ENCODE results near the gene AGAP1.

Gene AGAP1

DNA sequence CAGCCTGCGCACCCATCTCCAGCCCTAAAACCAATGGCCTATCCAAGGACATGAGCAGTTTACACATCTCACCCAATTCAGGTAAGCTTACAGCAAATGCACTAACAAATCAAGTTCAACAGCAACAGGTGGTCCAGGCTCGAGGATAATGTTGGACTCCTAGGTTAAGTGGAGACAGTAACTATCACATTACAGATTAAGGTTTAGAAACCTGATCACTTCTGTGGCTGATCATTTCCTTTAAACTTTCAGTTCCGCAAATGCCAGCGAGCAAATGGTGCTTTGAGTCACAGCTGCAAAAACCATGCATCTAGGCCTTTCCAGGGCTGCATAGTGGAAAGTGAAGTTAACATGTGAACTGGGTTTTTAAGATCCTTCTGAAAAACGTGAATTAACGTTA is 415.0 kb downstream of the AGAP1 start:
- no peak for DNase-seq

DNA sequence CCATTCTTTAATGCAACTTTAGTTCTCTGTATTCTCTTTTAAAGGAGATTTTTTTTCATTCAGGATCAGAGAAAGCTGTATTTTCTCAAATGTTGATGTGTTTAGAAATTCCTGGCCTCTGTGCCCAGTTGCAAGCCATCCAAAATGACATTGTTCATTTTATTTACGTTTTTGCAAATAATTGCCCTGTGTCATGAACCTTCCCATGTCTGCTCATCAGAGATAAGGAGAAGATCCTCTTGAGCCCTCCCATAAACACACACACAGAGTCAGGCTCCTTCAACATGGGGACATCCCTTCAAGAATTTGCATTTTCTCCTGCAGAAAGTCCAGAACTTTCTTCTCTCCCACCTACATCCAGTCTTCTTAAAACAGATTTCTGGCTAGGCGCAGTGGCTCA is 415.5 kb downstream of the AGAP1 start:
- DNase-seq = no peak

DNA sequence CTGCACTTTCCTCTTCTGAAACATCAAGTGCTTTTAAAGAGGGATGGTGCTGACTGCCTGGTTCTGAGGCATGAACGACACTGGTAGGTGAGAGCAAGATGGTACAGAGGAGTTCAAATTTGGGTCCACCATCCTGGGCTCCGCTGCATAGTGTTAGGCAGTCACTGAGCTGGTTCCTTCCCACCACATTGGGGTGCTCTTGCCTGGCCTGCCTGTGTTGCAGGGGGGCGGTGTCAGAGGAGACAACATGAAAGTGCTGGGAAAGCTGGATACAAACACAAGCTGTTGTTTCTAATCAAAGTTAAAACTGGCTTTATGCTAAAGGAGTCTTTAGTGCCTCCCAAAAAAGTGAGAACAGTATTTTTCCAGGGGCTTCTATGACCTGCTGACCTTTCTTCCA is 416.2 kb downstream of the AGAP1 start:
- no peak for DNase-seq

DNA sequence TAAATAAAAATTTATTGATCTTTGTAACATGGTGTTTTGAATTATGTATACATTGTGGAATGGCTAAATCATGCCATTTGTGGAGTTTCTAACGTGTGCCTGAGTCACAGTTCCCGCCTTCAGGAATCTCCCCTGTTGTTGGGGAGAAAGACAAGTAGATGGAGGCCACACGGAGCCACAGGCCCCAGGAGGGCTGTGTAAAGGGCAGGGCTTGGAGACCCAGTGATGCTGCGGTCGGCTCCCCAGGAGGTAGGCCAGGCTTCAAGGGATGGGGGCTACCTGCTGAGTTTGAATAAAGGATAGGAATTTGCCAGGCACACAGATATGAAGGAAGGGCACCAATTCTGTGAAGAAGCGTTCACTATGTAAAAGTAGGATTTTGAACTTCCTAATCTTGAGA is 417.3 kb downstream of the AGAP1 start:
- no peak for DNase-seq

DNA sequence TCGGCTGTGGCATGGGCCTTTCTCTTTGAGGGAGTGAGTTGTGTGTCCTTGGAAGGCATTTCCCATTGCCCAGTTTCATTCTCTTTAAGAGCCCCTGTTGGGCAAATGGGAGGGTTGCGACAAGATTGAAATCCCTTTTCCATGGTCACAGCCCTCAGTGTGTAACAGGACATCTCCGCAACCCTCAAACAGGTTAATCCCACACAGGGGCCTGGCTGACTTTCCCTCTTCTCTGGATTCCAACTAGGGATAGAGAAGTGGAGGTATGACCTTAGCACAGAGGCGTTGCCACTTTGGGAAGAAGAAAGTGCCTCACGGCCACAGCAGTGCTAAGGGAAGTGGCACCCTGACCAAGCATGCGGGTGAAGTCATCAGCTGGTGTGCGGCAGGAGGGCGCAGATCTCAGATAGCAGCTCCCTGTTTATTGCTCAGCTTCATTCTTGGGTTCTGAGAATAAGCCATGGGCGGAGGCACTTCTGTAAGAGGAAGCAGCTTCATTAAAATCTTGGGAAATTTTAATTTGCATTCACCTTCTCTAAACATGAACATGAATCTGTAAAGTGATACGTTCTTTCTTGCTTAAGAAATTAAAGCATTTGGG is 417.9 kb downstream of the AGAP1 start:
- DNase-seq = no peak

DNA sequence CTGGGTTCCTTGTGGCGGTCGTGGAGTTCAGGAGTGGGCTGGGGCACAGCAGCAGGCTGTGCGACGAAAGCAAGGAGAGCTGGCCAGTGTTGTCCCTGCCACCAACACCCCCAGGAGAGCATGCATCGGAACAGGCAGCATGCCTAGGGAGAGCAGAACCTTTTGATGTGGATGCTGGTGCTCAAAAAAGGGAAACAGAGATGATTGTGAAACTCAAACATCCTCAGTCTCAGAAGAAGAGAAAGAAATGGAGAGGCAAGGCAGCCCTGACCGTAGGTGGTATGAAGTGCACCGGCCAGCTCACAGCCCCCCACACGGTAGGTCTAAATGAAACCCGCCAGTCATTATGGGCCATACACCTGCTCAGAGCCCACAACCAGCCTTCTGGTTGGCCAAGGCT is 420.9 kb downstream of the AGAP1 start:
- no peak for DNase-seq

DNA sequence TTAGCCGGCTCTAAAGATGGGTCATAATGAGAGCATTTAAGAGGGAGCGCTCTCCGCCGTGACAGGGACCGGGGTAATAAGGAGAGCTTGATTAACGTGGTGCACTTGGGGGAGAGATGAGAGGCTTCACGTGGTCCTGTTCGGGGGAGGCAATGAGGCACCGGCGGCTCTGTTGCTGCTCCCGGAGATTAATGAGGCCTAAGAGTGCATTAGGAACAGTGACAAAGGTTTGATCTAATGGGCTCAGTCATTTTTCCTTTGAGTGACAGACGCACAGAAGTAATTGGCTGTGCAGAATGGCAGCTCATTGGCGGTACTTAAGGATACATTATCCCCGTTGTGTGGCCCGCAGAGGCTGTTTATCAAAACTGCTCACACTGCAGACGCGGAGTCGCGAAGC is 423.7 kb downstream of the AGAP1 start:
- DNase-seq = no peak

DNA sequence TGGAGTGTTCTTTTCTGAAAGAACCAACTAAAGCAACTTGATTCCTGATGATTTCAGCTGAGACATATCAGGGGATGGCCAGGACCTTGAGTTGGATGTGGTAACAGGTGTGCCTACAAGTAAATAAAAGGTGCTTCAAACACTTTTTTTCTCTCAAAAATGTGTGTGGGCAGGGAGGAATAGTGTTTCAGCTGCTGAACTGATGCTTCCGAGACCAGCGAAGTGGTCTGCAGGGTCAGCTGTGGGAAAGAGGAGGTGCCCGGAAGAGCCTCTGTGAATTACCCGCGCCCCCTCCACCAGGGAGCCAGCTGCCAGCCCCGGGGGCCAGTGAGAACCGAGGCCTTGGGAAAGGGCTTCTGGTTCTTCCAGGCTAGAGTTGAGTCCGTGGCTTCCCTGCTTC is 425.0 kb downstream of the AGAP1 start:
- DNase-seq = no peak

DNA sequence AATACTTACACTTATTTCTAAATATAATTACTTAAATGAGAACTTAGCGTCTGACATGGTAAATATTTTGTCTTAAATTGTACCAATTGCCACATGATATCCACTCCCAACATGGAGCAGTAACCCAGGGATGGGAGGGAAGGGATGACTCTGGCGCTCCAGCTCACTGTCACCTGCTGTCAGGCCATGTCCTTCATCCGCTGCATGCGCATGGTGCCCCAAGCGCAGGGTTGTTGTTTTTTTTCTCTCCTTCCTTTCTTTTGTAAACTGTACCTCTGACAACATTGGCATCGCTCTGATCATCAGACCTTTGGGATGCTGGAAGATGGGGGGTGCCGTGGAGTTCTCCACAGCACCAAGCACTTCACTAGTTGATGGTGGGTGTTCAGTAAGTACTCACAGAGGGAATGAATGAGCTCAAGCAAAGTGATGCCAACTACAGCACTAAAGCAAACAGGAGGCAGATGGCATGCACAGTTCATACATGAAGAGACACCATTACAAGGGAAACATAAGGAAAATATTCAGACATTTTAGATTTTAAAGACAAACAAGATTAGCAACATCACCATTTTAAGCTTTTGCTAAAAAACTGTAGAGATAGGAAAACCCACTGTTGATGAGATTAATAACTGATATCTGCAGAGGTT is 426.5 kb downstream of the AGAP1 start:
- no peak for DNase-seq

DNA sequence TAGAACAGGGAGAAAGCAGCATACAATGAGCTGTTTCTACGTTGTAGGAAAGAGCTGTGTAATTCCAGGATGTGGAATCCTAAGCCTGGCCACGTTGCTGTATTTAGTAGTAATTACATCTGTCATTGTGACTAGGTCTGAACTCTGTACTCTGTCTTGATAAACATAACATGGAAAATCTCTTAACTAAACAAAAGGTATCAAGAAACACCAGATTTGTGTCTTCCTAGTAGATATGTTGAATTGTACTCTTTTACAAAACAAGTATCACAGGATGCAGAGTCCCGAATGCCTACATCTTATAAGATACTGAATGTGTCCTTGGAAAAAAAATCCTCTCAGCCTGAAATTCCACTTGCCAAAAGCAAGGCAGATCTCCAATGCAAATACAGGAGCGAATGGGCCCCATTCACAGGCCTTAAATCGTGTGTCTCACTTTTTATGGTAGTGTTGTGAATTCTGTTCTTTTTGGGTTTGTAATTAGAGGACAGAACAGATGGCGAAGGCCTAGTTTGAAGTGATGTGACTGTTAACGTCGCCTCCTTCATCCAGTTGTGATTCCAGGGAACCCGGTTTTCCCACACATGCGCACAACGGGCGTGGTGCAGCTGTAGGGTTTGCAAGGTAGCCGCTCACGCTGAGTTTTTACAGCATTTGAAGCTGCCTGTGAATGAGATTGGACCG is 427.8 kb downstream of the AGAP1 start:
- DNase-seq = no peak

DNA sequence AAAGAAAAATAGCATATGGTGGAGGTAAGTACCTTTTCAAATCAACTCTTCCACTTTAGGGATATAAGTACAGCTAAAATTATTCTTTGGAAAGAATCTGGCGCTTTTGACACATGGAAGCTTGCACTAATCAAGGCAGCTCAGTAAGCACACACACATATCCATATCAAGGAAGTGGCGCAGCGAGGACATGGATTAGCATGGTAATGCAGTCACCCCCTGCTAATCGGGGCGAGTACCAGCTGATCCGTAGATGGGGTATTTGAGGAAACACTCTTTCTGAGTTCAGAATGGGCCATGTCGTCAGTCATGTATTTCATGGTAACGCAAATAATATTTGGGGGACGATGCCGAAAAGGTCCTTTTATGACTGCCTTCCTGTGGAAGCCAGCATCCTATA is 429.0 kb downstream of the AGAP1 start:
- no peak for DNase-seq

DNA sequence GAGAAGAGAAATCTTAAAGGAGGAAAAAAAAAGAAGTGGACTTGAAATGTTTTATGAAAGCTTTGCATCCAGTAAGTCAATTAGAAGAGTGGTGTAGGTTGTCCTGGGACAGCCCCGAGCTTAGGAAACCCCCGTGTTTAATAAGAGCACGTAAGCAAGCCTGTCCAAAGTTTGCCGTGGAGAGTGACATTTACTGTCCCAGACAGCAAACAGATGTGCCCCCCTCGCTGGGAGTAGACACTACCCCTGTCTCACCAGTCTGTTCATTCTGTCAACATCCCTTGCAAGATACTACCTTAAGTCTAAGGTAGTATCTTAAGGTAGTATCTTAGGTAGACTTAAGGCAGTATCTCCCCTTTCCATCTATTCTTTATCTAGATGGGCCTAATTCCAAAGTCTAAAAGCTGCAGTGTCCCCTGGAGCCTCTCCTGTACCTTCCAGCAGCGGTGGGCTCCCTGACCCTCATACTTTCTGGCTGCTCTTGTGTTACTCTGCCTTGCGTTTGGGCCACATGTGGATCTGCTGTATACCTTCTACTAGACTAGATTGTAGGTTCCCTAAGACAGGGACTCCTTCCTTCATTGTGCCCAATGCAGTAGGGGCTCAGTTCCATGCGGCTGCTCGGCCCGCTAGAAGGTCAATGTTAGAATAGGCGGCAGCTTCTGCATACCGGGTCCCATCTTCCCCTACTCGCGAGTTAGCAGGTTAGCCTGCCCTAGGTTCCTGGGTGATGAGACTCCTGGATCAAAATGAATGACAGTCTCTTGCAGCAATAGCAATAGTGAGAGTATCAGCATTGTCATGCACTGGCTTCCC is 430.2 kb downstream of the AGAP1 start:
- DNase-seq = no peak

DNA sequence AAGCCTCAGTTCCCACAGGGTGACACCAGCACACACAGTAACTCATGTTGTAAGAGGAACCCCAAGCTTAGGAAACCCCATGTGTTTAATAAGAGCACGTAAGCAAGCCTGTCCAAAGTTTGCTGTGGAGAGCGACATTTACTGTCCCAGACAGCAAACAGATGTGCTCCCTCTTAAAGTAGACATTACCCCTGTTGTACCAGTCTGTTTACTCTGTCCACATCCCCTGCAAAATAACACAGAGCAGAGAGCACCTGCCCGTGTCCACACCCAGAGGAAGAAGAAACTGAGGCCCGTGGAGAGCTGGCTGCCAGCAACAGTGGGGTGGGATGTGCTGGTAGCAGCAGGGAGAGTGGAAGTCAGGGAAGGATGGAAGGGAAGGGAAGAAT is 430.8 kb downstream of the AGAP1 start:
- DNase-seq = no peak

DNA sequence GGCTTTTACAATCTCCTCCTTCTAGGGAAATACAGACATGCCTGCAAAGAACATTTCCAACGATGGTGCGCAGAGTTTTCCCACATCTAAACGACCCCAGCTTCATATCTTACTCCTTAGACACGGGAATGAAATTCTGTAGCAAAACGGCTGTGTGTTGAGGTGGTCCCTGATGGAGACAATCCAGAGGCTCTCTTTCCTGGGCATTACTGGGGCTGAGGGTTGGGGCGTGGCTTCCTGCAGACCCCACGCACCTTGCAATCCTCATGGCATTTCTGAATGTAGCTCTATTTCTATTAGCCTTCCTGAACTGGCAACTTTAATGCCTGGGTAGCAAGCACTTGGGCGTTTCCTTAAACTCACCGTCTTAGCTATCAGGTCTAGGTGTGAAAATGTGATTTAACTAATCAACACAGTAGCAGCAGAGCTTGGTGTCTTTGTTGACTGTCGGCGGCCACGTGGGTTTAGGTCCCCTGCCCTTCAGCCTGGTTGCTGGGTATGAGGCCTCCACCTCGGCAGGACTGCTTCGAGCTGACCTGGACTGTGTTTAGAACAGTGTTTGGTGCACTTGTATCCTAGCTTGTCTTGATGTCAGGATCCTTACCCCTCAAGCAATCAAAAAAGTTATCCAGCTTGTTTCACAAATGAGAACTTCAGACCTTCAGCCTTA is 431.5 kb downstream of the AGAP1 start:
- DNase-seq = no peak

DNA sequence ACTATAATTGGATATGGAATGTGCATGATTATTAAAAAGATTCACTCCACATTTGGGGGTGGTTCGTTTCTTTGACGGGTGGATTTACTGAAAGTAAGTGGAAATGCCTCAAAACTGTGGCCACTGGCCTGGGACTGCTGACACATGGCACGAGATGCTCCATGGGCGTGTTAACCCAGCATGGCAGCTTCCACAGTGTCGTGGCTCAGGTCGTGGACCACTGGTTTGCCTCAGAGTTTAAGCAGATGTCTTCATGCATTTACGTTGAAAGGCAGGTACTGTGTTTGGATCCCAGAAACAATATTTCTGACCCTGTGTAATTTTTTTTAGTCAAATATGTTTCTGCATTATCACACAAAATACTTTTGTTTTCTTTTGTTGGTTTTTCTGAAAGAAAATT is 432.4 kb downstream of the AGAP1 start:
- no peak for DNase-seq

DNA sequence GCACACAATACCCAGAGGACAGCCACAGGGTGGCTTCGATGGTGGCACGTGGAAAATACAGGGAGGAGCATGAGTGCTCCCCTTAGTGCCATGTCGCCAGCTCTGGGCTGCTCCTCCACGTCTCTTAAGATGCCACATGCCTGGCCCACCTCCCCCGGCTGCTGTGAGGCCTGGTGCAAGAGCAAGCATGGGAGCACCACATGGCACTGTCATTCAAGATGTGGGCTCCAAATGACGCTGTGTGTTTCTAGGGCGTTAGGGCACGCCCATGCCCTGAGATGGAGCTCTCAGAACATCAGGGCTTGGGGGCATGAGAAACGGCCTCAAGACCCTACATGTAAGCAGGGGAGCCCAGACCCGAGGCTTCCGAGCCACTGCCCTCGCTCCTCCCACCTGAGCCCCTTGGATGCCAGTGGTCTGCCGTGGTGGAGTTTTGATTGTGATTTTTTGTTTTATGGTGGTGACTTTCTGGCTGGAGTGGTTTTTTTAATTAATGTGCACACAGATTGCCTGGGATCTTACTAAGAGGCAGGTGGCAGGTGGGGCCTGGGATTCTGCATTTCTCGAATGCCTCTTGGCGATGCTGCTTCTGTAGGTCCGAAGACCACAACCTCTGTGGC is 435.0 kb downstream of the AGAP1 start:
- no peak for DNase-seq

DNA sequence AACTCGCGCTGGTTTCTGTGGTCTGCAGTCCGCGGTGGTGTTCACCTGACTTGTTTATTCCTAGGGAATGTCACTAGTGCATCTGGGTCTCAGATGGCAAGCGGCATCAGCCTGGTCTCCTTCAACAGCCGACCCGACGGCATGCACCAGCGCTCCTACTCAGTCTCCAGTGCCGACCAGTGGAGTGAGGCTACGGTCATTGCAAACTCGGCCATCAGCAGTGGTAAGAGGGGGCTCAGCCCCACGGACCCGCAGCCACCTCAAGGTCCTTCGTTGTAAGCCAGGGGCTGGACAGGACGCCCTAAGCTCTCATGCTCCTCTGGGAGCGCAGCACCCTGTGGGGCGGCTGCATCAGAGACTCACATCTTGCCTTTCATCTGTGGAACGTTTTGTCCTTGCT is 436.9 kb downstream of the AGAP1 start:
- no peak for DNase-seq

DNA sequence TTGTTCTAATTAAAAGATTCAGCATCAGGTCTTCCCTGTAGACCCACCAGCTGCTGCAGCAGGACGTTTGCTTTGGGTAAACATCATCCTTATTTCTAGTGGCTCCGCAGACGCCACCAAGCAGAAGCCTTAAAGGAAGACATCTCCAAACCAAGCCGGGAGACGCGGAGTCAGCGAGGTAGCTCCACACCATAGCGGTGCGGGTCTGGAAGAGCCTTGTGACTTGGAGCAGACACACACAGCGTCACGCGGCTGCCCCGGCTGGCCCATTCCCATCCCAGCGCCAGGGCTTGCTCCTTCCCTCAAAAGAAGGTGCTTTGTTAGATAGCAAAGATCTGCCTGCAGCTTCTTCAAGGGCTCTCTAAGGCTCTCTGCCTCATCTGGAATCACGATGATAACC is 437.8 kb downstream of the AGAP1 start:
- DNase-seq = no peak

DNA sequence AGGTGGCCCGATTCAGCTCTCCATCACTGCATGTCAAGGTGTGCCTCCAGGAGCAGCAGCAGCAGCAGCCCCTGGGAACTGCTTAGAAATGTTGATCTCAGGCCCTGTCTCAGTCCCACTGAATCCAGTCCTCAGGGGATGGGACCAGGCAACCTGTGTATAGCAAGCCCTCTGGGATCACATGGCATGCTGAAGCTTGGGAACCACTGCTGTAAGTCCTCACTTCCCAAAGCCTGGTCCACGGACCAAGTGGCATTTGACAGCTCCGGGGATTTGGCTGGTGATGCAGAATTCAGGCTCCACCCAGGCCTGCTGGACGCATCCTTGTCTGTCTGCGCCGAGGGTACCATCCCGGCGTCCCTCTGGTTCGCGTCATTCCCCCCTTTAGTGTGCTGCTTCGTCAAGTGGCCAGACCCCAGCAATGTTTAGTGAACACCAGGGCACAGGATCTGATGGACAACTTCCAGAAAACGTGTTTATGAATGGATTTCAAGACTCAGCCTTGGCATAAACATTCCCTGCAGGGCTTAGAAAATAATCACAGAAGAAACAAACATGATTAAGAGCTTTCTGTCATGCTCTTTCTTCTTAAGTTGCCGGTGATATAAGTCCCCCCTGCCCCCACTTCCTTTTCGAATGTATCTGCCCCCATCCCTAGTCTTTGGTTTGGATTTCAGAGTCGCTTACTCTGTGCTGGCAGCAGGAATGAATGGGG is 440.4 kb downstream of the AGAP1 start:
- no peak for DNase-seq

DNA sequence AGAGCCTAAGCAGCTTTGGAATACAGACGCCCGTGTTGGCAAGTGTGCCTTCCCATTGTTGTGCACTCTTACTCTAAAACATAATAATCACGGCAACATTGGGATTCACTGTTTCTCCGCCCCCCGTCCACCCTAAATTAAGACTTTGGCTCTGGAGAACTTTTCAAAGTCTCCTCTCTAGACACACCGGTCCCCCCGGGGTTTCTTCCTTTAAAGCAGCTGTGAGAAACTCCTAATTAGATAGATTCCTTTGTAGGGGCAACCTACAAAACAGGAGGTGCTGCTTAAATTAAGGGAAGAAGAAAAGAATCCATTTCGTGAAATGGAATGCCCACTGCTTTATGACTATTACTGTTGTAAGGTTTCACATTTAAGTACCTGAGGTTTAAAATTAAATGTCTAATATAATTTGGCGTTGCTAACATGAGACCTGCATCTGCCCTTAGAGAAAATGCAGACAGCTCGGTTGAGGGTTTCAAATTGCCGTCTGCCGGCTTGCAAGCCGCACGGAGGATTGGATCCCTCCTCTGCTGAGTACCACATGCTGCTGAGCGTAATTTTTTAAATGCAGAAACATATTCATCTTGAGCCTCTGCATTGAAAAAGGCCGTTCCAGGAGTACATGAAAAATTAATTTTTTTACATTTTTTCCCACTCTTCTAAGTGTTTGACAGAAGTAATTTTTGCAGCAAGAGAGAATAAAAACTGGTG is 441.1 kb downstream of the AGAP1 start:
- DNase-seq = no peak

DNA sequence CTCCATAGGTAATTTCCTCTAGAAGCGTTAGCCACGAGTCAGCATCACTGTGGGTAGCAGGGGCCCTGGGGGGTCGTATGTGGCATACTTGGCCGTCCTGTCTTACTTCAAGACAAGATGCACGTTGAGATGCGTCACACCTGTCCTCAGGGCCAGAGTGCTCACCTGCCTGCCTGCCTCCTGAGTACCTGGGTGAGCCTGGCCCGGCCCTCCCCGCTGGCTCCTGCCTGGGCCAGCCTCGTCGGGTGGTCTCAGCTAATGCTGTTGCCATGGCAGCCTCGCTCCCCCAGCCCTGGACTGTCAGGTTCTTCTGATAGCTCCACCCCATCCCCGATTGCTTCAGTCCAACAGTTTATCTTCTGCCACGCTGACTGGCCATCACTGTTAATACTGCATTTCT is 441.9 kb downstream of the AGAP1 start:
- DNase-seq = no peak
